K562 (cell line): ENCODE data around the gene CGNL1.

Experiments
- CSDE1 ChIP-seq, 2 experiments: fragments of 450-650 bp; IDR thresholded peaks; 2 replicates each; pipeline ENCODE4 v1.6.1; 2016; ENCODE audit warnings: mild to moderate bottlenecking in 1 of 2
- CTCF ChIP-seq, 3 experiments: IDR thresholded peaks in 2 of 3; conservative IDR thresholded peaks in 1 of 3; 2 replicates each; pipeline ENCODE4 v1.5.1; 2011 to 2012; ENCODE audit warnings: low read length in 3 of 3, mild to moderate bottlenecking in 3 of 3, control low read depth in 2 of 3, improper control_type of control experiment in 1 of 3, inconsistent platforms in 1 of 3, low read depth in 1 of 3, mixed read lengths in 1 of 3, moderate library complexity in 1 of 3; ENCODE audit not compliant: insufficient read depth in 2 of 3
- E2F4 ChIP-seq: sonication (generic); formaldehyde crosslinking; IDR thresholded peaks from 2 replicates; pipeline ENCODE4 v1.8.0; 2022; ENCODE audit warnings: mild to moderate bottlenecking, low read depth, missing genetic modification reagents
- FOXA1 ChIP-seq: fragments of 450-650 bp; IDR thresholded peaks from 2 replicates; pipeline ENCODE4 v1.6.1; 2016; ENCODE audit warnings: mild to moderate bottlenecking, borderline replicate concordance
- GTF2B ChIP-seq: IDR thresholded peaks from 2 replicates; pipeline ENCODE4 v1.6.1; 2011; ENCODE audit not compliant: insufficient read length; ENCODE audit errors: extremely low read depth
- MBD2 ChIP-seq: sonication (generic); IDR thresholded peaks from 2 replicates; pipeline ENCODE4 v1.6.1; 2016; ENCODE audit warnings: low read depth, borderline replicate concordance
- NFIC ChIP-seq: fragments of 450-650 bp; IDR thresholded peaks from 2 replicates; pipeline ENCODE4 v1.6.1; 2017; ENCODE audit warnings: mild to moderate bottlenecking, inconsistent platforms
- PBX2 ChIP-seq, 2 experiments: IDR thresholded peaks in 1 of 2; conservative IDR thresholded peaks in 1 of 2; 2 replicates each; pipeline ENCODE4 v1.6.1; 2016; ENCODE audit warnings: low read depth in 2 of 2, mild to moderate bottlenecking in 1 of 2, missing compliant biosample characterization in 1 of 2, missing genetic modification characterization in 1 of 2, moderate library complexity in 1 of 2
- POLR2G ChIP-seq: fragments of 200-400 bp; formaldehyde crosslinking; IDR thresholded peaks from 2 replicates; pipeline ENCODE4 v1.6.1; 2017; ENCODE audit warnings: low read depth, mild to moderate bottlenecking, antibody characterized with exemption, low read length, moderate library complexity
- RBM15 ChIP-seq: fragments of 200-400 bp; formaldehyde crosslinking; IDR thresholded peaks from 2 replicates; pipeline ENCODE4 v1.6.1; 2018; ENCODE audit warnings: mild to moderate bottlenecking, low read length, moderate library complexity; ENCODE audit not compliant: insufficient read depth
- ZBTB49 ChIP-seq: sonication (generic); formaldehyde crosslinking; IDR thresholded peaks from 2 replicates; pipeline ENCODE4 v1.8.0; 2022; ENCODE audit warnings: missing genetic modification reagents, mild to moderate bottlenecking, borderline replicate concordance
- ZNF140 ChIP-seq: fragments of 250-450 bp; sonication (Bioruptor Pico); IDR thresholded peaks from 2 replicates; pipeline ENCODE4 v1.8.0; 2021; ENCODE audit warnings: moderate library complexity, mild to moderate bottlenecking, inconsistent platforms

- TF ChIP-seq FOXA1, result no peak
- TF ChIP-seq MBD2, result no peak
- TF ChIP-seq E2F4 (CRISPR knock-in tag), result no peak
- no peak for TF ChIP-seq POLR2G
- no peak for TF ChIP-seq RBM15
- TF ChIP-seq CSDE1 (IDR thresholded peaks at IDR 0.05), result no peak
- TF ChIP-seq NFIC, result no peak
- no peak for TF ChIP-seq CTCF (IDR thresholded peaks at IDR 0.05 in 2 of 3, conservative IDR thresholded peaks at IDR 0.05 in 1 of 3; ENCODE audit: insufficient read depth in 2 of 3, low read depth in 1 of 3, low read length in 3 of 3)
- TF ChIP-seq ZNF140, result no peak
- no peak for TF ChIP-seq ZBTB49 (CRISPR knock-in tag)
- TF ChIP-seq GTF2B, result no peak
- no peak for TF ChIP-seq PBX2 (CRISPR knock-in tag; IDR thresholded peaks at IDR 0.05; ENCODE audit: low read depth)
- no peak for TF ChIP-seq PBX2 (tag; conservative IDR thresholded peaks at IDR 0.05; ENCODE audit: low read depth)
Measured at GRCh38 chr15:57456559-57456958, 80.3 kb downstream of the CGNL1 start.
